GM23338 (cell line): Measurements from ENCODE around the gene NEK10. TPM values are rescaled to one million over a fixed set of nuclear protein-coding genes. Genes with fewer than 3 reads are reported as not detected.

Source experiments
- ATAC-seq: fragments of 200-7000 bp; cut with Tn5 transposase; 3 replicates; pipeline ENCODE4 v1.9.1; 2020
- DNase-seq: peaks from one replicate; pipeline ENCODE4 v3.0.0-alpha.2; 2015; ENCODE audit warnings: low spot score
- H2AFZ ChIP-seq: fragments of 200-600 bp; sonication (generic); 2 replicates; pipeline ENCODE4 v1.8.0; 2016; ENCODE audit warnings: antibody characterized with exemption, mild to moderate bottlenecking, moderate library complexity
- H3F3A ChIP-seq: fragments of 200-600 bp; sonication (generic); replicated peaks from 2 replicates; pipeline ENCODE4 v1.8.0; 2017; ENCODE audit warnings: antibody characterized with exemption, mixed run types, low read depth
- H3K27ac ChIP-seq: fragments of 200-600 bp; sonication (generic); 2 replicates; pipeline ENCODE4 v1.6.1; 2016; ENCODE audit warnings: low read depth
- H3K27me3 ChIP-seq: fragments of 200-600 bp; sonication (generic); 2 replicates; pipeline ENCODE4 v1.8.0; 2016; ENCODE audit warnings: mild to moderate bottlenecking, mixed run types, moderate library complexity; ENCODE audit not compliant: insufficient read depth
- H3K36me3 ChIP-seq: fragments of 200-600 bp; sonication (generic); 2 replicates; pipeline ENCODE4 v1.8.0; 2016; ENCODE audit warnings: mild to moderate bottlenecking; ENCODE audit not compliant: insufficient read depth
- H3K4me1 ChIP-seq: fragments of 200-600 bp; sonication (generic); 2 replicates; pipeline ENCODE4 v1.8.0; 2016; ENCODE audit warnings: mild to moderate bottlenecking, moderate library complexity; ENCODE audit not compliant: insufficient read depth
- H3K4me2 ChIP-seq: fragments of 200-600 bp; sonication (generic); 2 replicates; pipeline ENCODE4 v1.7.1; 2017; ENCODE audit warnings: mixed run types
- H3K4me3 ChIP-seq: fragments of 200-600 bp; sonication (generic); 2 replicates; pipeline ENCODE4 v1.6.1; 2016; ENCODE audit warnings: mixed run types
- H3K79me2 ChIP-seq: fragments of 200-600 bp; sonication (generic); replicated peaks from 2 replicates; pipeline ENCODE4 v1.8.0; 2017; ENCODE audit warnings: mild to moderate bottlenecking; ENCODE audit not compliant: insufficient read depth
- H3K9me2 ChIP-seq: fragments of 200-600 bp; sonication (generic); 2 replicates; pipeline ENCODE4 v1.8.0; 2017; ENCODE audit not compliant: insufficient read depth
- H4K20me1 ChIP-seq: fragments of 200-600 bp; sonication (generic); replicated peaks from 2 replicates; pipeline ENCODE4 v1.8.0; 2017; ENCODE audit warnings: mild to moderate bottlenecking; ENCODE audit not compliant: insufficient read depth
- H3K27ac Mint-ChIP-seq: 2 replicates; pipeline ENCODE4 v1.8.0; 2020; ENCODE audit warnings: inconsistent platforms, mild to moderate bottlenecking, moderate library complexity, mixed read lengths
- H3K27me3 Mint-ChIP-seq: 3 replicates; pipeline ENCODE4 v1.8.0; 2022; ENCODE audit warnings: low read depth, mild to moderate bottlenecking, moderate library complexity, mixed read lengths, inconsistent platforms; ENCODE audit not compliant: insufficient read depth, poor library complexity
- H3K36me3 Mint-ChIP-seq: 3 replicates; pipeline ENCODE4 v1.8.0; 2021; ENCODE audit warnings: low read depth, mild to moderate bottlenecking, inconsistent platforms, moderate library complexity, mixed read lengths
- H3K4me1 Mint-ChIP-seq: 3 replicates; pipeline ENCODE4 v1.8.0; 2020; ENCODE audit warnings: mild to moderate bottlenecking, inconsistent platforms, mixed read lengths
- H3K4me3 Mint-ChIP-seq: 3 replicates; pipeline ENCODE4 v1.8.0; 2021; ENCODE audit warnings: moderate library complexity, mild to moderate bottlenecking, inconsistent platforms, mixed read lengths
- H3K9me3 Mint-ChIP-seq: 3 replicates; pipeline ENCODE4 v1.8.0; 2020; ENCODE audit warnings: moderate library complexity, mild to moderate bottlenecking, inconsistent platforms, mixed read lengths
- CREB1 ChIP-seq: fragments of 250-450 bp; sonication (Bioruptor Pico); IDR thresholded peaks from 2 replicates; pipeline ENCODE4 v1.5.0; 2020; ENCODE audit warnings: low read depth, mild to moderate bottlenecking, moderate library complexity
- EZH2 ChIP-seq: fragments of 200-600 bp; sonication (generic); IDR thresholded peaks from one replicate; pipeline ENCODE4 v1.8.0; 2017; ENCODE audit warnings: antibody characterized with exemption, mild to moderate bottlenecking, low read depth; ENCODE audit not compliant: unreplicated experiment
- EZH2phosphoT487 ChIP-seq: fragments of 200-600 bp; sonication (generic); IDR thresholded peaks from one replicate; pipeline ENCODE4 v1.8.1; 2018; ENCODE audit warnings: antibody characterized with exemption; ENCODE audit not compliant: unreplicated experiment
- JUNB ChIP-seq: IDR thresholded peaks from one replicate; pipeline ENCODE4 v1.6.1; 2016; ENCODE audit warnings: antibody characterized with exemption; ENCODE audit not compliant: unreplicated experiment
- NANOG ChIP-seq: IDR thresholded peaks from 2 replicates; pipeline ENCODE4 v1.6.1; 2016; ENCODE audit warnings: antibody characterized with exemption, borderline replicate concordance
- POLR2AphosphoS5 ChIP-seq: IDR thresholded peaks from 2 replicates; pipeline ENCODE4 v1.6.1; 2016; ENCODE audit warnings: antibody characterized with exemption, low read depth
- STAT1 ChIP-seq: IDR thresholded peaks from one replicate; pipeline ENCODE4 v1.6.1; 2016; ENCODE audit warnings: antibody characterized with exemption; ENCODE audit not compliant: unreplicated experiment
- ZNF114 ChIP-seq: fragments of 250-450 bp; sonication (Bioruptor Pico); IDR thresholded peaks from 2 replicates; pipeline ENCODE4 v1.5.0; 2020; ENCODE audit warnings: mild to moderate bottlenecking, moderate library complexity
- ZNF331 ChIP-seq: fragments of 250-450 bp; sonication (Bioruptor Pico); IDR thresholded peaks from 2 replicates; pipeline ENCODE4 v1.5.0; 2020; ENCODE audit warnings: low read depth, mild to moderate bottlenecking, moderate library complexity
- polyA plus RNA-seq: library from polyadenylated mRNA; unstranded; fragments of >200 nt; fragmentation: Nextera tagmentation; extraction: Ambion mirVana; gene quantifications from 2 replicates; pipeline ENCODE4 v1.2.1, GENCODE V29; 2016
- total RNA-seq: library from RNA; depleted of rRNA; stranded (reverse); fragments of >200 nt; shearing (Covaris generic); gene quantifications from 2 replicates; pipeline ENCODE4 v1.2.3, GENCODE V29; 2014
- TF ChIP-seq, protein P1 (sequence below), 2 experiments: fragments of 200-600 bp in 1 of 2; sonication (generic) in 1 of 2; conservative IDR thresholded peaks; 2 replicates each; pipeline versions ENCODE4 v1.5.1 to v1.6.1; 2016 to 2017; ENCODE audit warnings: antibody characterized with exemption in 2 of 2, low read depth in 2 of 2, mild to moderate bottlenecking in 2 of 2, moderate library complexity in 1 of 2
- TF ChIP-seq, protein P2 (sequence below): fragments of 250-450 bp; sonication (Bioruptor Pico); IDR thresholded peaks from 2 replicates; pipeline ENCODE4 v1.5.0; 2020; ENCODE audit warnings: mild to moderate bottlenecking, moderate library complexity
- TF ChIP-seq, protein P3 (sequence below): IDR thresholded peaks from one replicate; pipeline ENCODE4 v1.6.1; 2018; ENCODE audit warnings: antibody characterized with exemption; ENCODE audit not compliant: unreplicated experiment
- TF ChIP-seq, protein P4 (sequence below): IDR thresholded peaks from 2 replicates; pipeline ENCODE4 v1.6.1; 2016; ENCODE audit warnings: antibody characterized with exemption

Gene NEK10
- total and polyA plus RNA-seq, 2 experiments from 2014 or later, result 0.55 to 2.0 TPM

DNA sequence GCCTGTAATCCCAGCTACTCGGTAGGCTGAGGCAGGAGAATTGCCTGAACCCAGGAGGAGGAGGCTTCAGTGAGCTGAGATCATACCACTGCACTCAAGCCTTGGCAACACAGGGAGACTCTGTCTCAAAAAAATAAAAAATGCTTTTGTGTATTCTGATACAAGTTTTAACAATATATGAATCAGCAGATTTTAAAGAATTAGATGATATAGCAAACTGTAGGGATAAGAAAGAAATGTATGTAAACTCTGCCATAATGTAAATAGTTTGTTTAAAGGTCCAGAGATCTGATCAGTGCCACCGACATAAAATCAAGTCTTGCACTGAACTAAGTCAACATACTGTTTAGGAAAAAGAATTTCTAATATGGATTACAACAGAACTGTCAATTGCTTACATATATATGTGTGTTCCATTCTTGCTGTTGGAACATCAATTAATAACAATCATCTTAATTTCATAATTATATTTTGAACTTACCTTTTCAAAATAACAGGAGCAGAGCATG is 208.3 kb downstream of the NEK10 start:
- H3K4me3 ChIP-seq, result no peak overlapping the region
- ATAC-seq (no peak), DNase-seq (no peak)
- H3K4me1 ChIP-seq, result no peaks in the 10 kb centered on the region
- H3F3A ChIP-seq, result no peaks in the 10 kb centered on the region
- Mint-ChIP-seq H3K9me3 (no peaks in the 10 kb centered on the region), H3K4me3 (no peak overlapping the region), H3K4me1 (no peaks in the 10 kb centered on the region), H3K36me3 (no peaks in the 10 kb centered on the region), H3K27ac (no peak overlapping the region), H3K27me3 (no peaks in the 10 kb centered on the region)
- no peaks in the 10 kb centered on the region for H4K20me1 ChIP-seq
- no peaks in the 10 kb centered on the region for H3K79me2 ChIP-seq
- no peaks in the 10 kb centered on the region for H3K27me3 ChIP-seq
- no peak overlapping the region for H3K27ac ChIP-seq
- TF ChIP-seq ZNF114 (CRISPR knock-in tag), result no peak
- TF ChIP-seq, protein P1, sequence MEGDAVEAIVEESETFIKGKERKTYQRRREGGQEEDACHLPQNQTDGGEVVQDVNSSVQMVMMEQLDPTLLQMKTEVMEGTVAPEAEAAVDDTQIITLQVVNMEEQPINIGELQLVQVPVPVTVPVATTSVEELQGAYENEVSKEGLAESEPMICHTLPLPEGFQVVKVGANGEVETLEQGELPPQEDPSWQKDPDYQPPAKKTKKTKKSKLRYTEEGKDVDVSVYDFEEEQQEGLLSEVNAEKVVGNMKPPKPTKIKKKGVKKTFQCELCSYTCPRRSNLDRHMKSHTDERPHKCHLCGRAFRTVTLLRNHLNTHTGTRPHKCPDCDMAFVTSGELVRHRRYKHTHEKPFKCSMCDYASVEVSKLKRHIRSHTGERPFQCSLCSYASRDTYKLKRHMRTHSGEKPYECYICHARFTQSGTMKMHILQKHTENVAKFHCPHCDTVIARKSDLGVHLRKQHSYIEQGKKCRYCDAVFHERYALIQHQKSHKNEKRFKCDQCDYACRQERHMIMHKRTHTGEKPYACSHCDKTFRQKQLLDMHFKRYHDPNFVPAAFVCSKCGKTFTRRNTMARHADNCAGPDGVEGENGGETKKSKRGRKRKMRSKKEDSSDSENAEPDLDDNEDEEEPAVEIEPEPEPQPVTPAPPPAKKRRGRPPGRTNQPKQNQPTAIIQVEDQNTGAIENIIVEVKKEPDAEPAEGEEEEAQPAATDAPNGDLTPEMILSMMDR (conservative IDR thresholded peaks at IDR 0.05; ENCODE audit: low read depth in 2 of 2), result no peak
- TF ChIP-seq JUNB, result no peak
- TF ChIP-seq, protein P2, sequence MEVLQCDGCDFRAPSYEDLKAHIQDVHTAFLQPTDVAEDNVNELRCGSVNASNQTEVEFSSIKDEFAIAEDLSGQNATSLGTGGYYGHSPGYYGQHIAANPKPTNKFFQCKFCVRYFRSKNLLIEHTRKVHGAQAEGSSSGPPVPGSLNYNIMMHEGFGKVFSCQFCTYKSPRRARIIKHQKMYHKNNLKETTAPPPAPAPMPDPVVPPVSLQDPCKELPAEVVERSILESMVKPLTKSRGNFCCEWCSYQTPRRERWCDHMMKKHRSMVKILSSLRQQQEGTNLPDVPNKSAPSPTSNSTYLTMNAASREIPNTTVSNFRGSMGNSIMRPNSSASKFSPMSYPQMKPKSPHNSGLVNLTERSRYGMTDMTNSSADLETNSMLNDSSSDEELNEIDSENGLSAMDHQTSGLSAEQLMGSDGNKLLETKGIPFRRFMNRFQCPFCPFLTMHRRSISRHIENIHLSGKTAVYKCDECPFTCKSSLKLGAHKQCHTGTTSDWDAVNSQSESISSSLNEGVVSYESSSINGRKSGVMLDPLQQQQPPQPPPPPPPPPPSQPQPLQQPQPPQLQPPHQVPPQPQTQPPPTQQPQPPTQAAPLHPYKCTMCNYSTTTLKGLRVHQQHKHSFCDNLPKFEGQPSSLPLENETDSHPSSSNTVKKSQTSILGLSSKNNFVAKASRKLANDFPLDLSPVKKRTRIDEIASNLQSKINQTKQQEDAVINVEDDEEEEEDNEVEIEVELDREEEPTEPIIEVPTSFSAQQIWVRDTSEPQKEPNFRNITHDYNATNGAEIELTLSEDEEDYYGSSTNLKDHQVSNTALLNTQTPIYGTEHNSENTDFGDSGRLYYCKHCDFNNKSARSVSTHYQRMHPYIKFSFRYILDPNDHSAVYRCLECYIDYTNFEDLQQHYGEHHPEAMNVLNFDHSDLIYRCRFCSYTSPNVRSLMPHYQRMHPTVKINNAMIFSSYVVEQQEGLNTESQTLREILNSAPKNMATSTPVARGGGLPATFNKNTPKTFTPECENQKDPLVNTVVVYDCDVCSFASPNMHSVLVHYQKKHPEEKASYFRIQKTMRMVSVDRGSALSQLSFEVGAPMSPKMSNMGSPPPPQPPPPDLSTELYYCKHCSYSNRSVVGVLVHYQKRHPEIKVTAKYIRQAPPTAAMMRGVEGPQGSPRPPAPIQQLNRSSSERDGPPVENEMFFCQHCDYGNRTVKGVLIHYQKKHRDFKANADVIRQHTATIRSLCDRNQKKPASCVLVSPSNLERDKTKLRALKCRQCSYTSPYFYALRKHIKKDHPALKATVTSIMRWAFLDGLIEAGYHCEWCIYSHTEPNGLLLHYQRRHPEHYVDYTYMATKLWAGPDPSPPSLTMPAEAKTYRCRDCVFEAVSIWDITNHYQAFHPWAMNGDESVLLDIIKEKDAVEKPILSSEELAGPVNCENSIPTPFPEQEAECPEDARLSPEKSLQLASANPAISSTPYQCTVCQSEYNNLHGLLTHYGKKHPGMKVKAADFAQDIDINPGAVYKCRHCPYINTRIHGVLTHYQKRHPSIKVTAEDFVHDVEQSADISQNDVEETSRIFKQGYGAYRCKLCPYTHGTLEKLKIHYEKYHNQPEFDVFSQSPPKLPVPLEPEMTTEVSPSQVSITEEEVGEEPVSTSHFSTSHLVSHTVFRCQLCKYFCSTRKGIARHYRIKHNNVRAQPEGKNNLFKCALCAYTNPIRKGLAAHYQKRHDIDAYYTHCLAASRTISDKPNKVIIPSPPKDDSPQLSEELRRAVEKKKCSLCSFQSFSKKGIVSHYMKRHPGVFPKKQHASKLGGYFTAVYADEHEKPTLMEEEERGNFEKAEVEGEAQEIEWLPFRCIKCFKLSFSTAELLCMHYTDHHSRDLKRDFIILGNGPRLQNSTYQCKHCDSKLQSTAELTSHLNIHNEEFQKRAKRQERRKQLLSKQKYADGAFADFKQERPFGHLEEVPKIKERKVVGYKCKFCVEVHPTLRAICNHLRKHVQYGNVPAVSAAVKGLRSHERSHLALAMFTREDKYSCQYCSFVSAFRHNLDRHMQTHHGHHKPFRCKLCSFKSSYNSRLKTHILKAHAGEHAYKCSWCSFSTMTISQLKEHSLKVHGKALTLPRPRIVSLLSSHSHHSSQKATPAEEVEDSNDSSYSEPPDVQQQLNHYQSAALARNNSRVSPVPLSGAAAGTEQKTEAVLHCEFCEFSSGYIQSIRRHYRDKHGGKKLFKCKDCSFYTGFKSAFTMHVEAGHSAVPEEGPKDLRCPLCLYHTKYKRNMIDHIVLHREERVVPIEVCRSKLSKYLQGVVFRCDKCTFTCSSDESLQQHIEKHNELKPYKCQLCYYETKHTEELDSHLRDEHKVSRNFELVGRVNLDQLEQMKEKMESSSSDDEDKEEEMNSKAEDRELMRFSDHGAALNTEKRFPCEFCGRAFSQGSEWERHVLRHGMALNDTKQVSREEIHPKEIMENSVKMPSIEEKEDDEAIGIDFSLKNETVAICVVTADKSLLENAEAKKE, result no peak
- TF ChIP-seq EZH2, result no peak
- TF ChIP-seq EZH2phosphoT487, result no peak
- TF ChIP-seq STAT1, result no peak
- TF ChIP-seq POLR2AphosphoS5, result no peak
- TF ChIP-seq ZNF331 (CRISPR knock-in tag), result no peak
- TF ChIP-seq, protein P3, sequence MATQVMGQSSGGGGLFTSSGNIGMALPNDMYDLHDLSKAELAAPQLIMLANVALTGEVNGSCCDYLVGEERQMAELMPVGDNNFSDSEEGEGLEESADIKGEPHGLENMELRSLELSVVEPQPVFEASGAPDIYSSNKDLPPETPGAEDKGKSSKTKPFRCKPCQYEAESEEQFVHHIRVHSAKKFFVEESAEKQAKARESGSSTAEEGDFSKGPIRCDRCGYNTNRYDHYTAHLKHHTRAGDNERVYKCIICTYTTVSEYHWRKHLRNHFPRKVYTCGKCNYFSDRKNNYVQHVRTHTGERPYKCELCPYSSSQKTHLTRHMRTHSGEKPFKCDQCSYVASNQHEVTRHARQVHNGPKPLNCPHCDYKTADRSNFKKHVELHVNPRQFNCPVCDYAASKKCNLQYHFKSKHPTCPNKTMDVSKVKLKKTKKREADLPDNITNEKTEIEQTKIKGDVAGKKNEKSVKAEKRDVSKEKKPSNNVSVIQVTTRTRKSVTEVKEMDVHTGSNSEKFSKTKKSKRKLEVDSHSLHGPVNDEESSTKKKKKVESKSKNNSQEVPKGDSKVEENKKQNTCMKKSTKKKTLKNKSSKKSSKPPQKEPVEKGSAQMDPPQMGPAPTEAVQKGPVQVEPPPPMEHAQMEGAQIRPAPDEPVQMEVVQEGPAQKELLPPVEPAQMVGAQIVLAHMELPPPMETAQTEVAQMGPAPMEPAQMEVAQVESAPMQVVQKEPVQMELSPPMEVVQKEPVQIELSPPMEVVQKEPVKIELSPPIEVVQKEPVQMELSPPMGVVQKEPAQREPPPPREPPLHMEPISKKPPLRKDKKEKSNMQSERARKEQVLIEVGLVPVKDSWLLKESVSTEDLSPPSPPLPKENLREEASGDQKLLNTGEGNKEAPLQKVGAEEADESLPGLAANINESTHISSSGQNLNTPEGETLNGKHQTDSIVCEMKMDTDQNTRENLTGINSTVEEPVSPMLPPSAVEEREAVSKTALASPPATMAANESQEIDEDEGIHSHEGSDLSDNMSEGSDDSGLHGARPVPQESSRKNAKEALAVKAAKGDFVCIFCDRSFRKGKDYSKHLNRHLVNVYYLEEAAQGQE, result no peak
- TF ChIP-seq NANOG, result no peak
- no peak for TF ChIP-seq CREB1
- TF ChIP-seq, protein P4, sequence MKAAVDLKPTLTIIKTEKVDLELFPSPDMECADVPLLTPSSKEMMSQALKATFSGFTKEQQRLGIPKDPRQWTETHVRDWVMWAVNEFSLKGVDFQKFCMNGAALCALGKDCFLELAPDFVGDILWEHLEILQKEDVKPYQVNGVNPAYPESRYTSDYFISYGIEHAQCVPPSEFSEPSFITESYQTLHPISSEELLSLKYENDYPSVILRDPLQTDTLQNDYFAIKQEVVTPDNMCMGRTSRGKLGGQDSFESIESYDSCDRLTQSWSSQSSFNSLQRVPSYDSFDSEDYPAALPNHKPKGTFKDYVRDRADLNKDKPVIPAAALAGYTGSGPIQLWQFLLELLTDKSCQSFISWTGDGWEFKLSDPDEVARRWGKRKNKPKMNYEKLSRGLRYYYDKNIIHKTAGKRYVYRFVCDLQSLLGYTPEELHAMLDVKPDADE, result no peak
- no peak overlapping the region; the same call in 1 of the 2 replicates for H2AFZ ChIP-seq
- H3K4me2 ChIP-seq, result no peak overlapping the region
- H3K36me3 ChIP-seq, result no peaks in the 10 kb centered on the region
- H3K9me2 ChIP-seq, result no peaks in the 10 kb centered on the region
